MV-4-11 (cell line): ENCODE measurements around the gene P2RX5.
"Not testable (repeated sequence)": the region's sequence is repeated elsewhere in the genome, so short reads cannot be mapped to it uniquely, and the experiment has no call there.

Source experiments
- DNase-seq: peaks from one replicate; lab custom pipeline; 2025; lab: John Stamatoyannopoulos, UW

The P2RX5 gene

GRCh38 chr17:3712811-3713463 lies 17.0 kb upstream of the P2RX5 start:
- no peak for DNase-seq

GRCh38 chr17:3710951-3711383 lies 15.0 kb upstream of the P2RX5 start:
- peak; percentile 94 for DNase-seq

GRCh38 chr17:3708366-3708765 lies 12.4 kb upstream of the P2RX5 start:
- no peak for DNase-seq

DNA sequence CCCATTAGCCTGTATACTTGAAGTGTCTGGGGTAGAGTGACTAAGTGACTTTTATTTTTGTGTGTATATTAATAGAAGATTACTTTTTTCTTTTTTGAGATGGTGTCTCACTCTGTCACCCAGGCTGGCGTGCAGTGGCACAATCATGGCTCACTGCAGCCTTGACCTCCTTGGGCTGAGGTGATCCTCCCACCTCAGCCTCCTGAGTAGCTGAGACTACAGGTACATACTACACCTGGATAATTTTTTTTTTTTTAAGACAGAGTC lies 9.7 kb upstream of the P2RX5 start:
- not testable (repeated sequence) for DNase-seq

GRCh38 chr17:3704931-3705717 lies 9.2 kb upstream of the P2RX5 start:
- no peak for DNase-seq

DNA sequence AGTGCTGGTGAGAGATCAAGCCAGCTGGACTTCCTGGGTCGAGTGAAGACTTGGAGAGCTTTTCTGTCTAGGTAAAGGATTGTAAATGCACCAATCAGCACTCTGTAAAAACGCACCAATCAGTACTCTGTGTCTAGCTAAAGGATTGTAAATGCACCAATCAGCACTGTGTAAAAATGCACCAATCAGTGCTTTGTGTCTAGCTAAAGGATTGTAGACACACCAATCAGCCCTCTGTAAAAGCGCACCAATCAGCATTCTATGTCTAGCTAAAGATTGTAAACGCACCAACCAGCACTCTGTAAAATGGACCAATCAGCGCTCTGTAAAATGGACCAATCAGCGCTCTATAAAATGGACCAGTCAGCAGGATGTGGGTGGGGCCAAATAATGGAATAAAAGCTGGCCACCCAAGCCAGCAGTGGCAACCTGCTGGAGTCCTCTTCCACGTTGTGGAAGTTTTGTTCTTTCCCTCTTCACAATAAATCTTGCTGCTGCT lies 6.1 kb upstream of the P2RX5 start:
- not testable (repeated sequence) for DNase-seq

DNA sequence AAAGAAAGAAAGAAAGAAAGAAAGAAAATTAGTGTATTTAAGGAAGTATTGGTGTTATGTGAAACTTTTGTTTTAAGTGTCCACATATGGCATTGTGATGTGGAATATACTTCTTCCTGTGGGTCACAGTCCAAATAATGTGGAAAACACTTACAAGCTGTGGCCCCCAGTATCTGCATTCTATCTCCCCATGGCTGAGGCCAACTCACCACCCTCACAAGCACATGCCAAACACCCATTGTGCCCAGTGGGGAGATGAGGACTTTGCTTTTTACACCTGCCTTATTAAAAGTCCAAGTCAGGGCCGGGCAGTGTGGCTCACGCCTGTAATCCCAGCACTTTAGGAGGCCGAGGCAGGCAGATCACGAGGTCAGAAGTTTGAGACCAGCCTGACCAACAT lies 4.0 kb upstream of the P2RX5 start:
- no peak for DNase-seq

GRCh38 chr17:3698139-3698538 lies 2.2 kb upstream of the P2RX5 start:
- DNase-seq, result no peak

- DNase-seq, result no peak
Measured at GRCh38 chr17:3697103-3697476, 1.1 kb upstream of the P2RX5 start.

DNA sequence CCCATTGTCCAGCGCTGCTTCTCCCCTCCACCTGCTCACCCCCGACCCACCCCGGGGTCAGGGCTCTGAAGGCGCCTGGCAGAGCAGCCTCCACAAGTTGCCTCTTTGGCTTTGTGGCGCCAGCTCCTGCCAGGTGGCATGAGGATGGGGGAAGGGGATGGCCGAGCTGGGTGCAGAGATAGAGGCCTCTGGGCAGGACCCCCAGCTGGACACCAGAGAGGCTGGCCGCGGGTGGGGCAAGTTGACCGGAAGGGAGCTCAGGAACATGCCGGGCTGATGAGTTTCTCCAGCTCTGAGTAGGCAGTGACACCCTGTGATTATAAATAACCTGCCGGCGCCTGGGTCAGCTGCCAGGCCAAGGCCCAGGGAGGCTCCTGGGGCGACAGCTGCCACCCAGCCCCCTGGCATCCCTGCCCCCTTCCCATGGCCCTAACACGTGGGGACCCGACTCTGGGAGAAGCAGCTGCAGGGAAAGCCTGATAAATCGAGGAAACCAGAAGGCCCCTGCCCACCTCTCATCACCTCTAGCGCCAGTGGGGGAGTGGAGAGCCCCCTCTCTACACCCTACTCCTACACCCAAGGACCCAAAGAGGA lies 729 bp downstream of the P2RX5 start:
- no peak for DNase-seq

- DNase-seq, result peak; percentile 58
Measured at GRCh38 chr17:3693829-3694231, 2.1 kb downstream of the P2RX5 start.

DNA sequence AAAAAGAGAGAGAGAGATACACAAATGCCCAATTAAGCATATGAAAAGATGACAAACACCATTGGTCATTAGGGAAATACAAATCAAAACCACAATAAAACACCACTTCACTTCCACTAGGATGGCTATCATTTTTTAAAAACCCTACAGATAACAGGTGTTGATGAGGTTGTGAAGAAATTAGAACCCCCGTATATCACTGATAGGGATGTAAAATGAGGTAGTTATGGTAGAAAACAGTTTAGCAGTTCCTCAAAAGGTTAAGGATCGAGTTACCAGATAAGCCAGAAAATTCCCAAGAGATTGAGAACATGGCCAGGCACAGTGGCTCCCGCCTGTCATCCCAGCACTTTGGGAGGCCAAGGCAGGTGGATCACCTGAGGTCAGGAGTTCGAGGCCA lies 2.8 kb downstream of the P2RX5 start:
- DNase-seq, result no peak

DNA sequence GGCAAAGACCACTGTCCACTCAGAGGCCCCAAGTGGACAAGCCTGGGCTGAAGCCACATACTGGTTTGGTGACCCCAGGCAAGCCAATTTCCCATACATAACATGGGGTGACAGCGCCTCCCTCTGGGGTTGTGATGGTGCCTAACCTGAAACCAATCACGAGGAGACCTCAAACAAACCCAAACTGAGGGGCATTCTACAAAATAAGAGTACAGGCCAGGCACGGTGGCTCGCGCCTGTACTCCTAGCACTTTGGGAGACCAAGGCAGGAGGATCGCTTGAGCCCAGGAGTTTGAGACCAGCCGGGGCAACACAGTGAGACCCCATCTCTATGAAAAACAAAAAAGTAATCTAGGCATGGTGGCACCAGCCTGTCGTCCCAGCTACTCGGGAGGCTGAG lies 3.6 kb downstream of the P2RX5 start:
- DNase-seq, result no peak

- DNase-seq, result no peak
Measured at GRCh38 chr17:3691617-3692067, 4.3 kb downstream of the P2RX5 start.

- DNase-seq, result no peak
Measured at GRCh38 chr17:3690094-3690715, 5.8 kb downstream of the P2RX5 start.

DNA sequence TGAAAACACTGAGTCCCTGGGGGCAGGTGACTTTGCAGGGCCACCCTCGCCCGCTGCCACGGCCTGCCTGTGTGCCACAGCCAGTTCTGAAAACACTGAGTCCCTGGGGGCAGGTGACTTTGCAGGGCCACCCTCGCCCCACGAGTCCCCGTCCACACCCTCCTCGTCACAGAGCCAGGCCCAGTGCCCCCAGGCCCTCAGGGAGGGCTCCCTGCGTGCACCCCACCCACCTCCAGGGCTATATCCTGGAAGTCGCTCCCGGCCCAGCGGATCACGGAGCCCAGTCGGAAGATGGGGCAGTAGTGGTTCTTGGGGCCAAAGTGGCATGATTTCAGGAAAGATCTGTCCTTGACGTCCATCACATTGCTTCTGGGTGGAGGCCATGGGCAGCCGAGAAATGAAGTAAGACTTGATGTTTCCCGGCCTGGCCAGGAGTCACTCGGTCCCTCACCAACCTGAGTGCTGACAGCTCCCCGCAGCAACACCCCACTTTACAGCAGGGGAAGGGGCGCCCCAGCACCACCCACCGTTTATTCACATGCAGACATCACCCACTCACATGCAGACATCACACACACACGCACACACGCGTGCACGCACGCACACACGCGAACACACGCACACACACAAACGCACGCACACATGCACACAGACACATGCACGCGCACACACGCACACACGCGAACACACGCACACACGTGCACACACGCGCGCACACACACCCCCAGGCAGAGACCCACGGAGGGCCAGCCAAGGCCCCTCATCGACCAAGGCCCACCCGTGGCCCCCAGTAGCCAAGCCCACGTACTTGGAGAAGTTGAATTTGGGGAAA lies 6.5 kb downstream of the P2RX5 start:
- no peak for DNase-seq

DNA sequence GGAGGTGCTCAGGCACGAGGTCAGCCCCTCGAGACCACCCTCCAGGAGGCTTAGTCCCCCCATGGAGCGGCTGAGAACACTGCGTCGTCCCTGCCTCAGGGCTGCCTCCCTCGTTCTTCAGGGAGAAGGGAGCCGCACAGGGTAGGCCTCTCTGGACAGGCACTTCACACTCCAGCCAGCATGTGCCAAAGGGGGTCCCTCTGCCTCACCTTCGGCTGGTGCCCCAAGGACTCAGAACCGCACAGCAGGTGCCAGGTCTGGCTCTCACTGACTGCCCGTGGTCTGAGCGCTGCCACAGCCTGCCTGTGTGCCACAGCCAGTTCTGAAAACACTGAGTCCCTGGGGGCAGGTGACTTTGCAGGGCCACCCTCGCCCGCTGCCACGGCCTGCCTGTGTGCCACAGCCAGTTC lies 7.1 kb downstream of the P2RX5 start:
- DNase-seq, result no peak

DNA sequence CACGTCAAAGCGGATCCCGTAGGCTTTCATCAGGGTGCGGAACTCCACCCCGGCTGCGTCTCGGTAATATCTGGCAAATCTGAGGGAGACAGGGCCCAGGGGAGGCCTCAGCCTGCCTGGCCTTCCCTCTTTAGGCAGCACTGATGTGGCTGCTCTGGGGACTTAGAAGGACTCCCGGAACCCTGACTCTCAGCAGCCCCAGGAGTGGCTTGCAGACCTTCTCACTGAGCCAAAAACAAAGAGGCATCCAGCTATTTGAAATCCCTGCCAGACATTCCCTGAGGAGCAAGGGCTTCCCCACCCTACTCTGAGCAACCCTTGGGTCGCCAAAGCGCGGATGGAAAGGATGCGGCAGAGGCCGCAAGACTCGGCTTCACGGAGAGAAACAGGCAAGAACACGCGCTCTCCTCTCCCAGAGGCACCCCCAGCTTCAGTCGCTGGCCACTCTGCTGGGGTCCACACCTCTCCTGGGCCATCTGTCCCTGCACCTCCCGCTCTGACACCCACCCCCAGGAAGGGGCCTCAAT lies 7.9 kb downstream of the P2RX5 start:
- DNase-seq, result no peak

- no peak for DNase-seq
Measured at GRCh38 chr17:3685174-3685573, 10.8 kb downstream of the P2RX5 start.

GRCh38 chr17:3683054-3683511 lies 12.9 kb downstream of the P2RX5 start:
- DNase-seq, result peak; percentile 46

- DNase-seq, result no peak
Measured at GRCh38 chr17:3682033-3682432, 13.9 kb downstream of the P2RX5 start.

DNA sequence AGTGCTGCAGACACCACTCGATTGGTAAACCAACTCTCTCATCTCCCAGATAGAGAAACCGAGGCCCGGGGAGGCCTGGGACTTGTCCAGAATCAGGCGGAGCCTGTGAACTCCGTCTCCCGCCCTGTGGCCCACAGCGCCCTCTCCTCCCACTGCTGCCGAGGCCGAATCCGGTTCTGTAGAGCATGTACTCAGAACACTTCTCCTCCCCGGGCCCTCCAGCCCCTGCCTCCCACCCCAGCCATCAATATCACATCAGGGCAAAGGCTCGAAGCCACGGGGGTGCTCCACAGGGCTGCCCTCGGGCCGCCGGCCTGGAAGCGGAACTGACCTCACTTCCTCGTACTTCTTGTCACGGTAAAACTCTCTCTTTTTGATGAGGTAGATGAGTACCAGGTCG lies 14.4 kb downstream of the P2RX5 start:
- DNase-seq, result no peak
